Measurements from ENCODE around the gene C19orf12. TPM values are rescaled to one million over a fixed set of nuclear protein-coding genes. Genes with fewer than 3 reads are reported as not detected.

Gene C19orf12
- total RNA-seq, 2 donors from 2014 or later, result 36.1 to 46.4 TPM

DNA sequence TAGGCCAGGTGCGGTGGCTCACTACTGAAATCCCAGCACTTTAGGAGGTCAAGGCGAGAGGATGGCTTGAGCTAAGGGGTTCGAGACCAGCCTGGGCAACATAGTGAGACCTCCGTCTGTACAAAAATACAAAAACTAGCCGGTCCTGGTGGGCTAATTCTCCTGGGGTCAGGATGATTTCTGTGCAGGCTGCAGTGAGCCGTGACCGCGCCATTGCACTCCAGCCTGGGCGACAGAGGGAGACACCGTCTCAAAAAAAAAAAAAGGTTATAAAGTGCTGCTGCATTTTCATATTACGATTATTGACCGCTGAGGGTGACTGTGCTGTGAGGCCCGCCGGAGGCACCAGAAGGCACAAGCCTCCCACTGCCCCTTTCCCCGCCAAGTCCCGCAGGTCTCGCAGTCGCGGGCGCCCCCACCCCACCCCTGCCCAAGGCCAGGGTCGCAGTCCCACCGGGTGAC lies 50.3 kb downstream of the C19orf12 start:
- Histone ChIP-seq H3K27ac (peak overlapping the region; percentile 95), H3K9me3 (no peaks in the 10 kb centered on the region), H3K36me3 (no peaks in the 10 kb centered on the region), H3K27me3 (replicated peaks; ENCODE audit: insufficient read depth) (no peaks in the 10 kb centered on the region), H3K4me1 (ENCODE audit: control insufficient read depth in 1 of 2, low read depth in 2 of 2) (peaks cover 52 to 67% of the 10 kb centered on the region in 2 donors), H3K4me3 (peak overlapping the region; percentile 94)
- TF ChIP-seq, protein P1, sequence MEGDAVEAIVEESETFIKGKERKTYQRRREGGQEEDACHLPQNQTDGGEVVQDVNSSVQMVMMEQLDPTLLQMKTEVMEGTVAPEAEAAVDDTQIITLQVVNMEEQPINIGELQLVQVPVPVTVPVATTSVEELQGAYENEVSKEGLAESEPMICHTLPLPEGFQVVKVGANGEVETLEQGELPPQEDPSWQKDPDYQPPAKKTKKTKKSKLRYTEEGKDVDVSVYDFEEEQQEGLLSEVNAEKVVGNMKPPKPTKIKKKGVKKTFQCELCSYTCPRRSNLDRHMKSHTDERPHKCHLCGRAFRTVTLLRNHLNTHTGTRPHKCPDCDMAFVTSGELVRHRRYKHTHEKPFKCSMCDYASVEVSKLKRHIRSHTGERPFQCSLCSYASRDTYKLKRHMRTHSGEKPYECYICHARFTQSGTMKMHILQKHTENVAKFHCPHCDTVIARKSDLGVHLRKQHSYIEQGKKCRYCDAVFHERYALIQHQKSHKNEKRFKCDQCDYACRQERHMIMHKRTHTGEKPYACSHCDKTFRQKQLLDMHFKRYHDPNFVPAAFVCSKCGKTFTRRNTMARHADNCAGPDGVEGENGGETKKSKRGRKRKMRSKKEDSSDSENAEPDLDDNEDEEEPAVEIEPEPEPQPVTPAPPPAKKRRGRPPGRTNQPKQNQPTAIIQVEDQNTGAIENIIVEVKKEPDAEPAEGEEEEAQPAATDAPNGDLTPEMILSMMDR (IDR thresholded peaks at IDR 0.05), result no peak
- ATAC-seq (ENCODE audit: insufficient number of reproducible peaks, low FRiP score, low read depth) (no peak), DNase-seq (ENCODE audit: low spot score) (no peak)

- no peak for ATAC-seq (ENCODE audit: insufficient number of reproducible peaks, low FRiP score, low read depth)
- Histone ChIP-seq H3K27ac (peak overlapping the region; percentile 95), H3K4me1 (ENCODE audit: control insufficient read depth in 1 of 2, low read depth in 2 of 2) (peaks cover 46 to 60% of the 10 kb centered on the region in 2 donors), H3K27me3 (replicated peaks; ENCODE audit: insufficient read depth) (no peaks in the 10 kb centered on the region), H3K9me3 (no peaks in the 10 kb centered on the region), H3K36me3 (no peaks in the 10 kb centered on the region), H3K4me3 (peak overlapping the region; percentile 94)
- TF ChIP-seq, protein P1 (IDR thresholded peaks at IDR 0.05), result no peak
- no peak for DNase-seq (ENCODE audit: low spot score)
Observed at GRCh38 chr19:29663861-29664752, 51.0 kb downstream of the C19orf12 start.

DNA sequence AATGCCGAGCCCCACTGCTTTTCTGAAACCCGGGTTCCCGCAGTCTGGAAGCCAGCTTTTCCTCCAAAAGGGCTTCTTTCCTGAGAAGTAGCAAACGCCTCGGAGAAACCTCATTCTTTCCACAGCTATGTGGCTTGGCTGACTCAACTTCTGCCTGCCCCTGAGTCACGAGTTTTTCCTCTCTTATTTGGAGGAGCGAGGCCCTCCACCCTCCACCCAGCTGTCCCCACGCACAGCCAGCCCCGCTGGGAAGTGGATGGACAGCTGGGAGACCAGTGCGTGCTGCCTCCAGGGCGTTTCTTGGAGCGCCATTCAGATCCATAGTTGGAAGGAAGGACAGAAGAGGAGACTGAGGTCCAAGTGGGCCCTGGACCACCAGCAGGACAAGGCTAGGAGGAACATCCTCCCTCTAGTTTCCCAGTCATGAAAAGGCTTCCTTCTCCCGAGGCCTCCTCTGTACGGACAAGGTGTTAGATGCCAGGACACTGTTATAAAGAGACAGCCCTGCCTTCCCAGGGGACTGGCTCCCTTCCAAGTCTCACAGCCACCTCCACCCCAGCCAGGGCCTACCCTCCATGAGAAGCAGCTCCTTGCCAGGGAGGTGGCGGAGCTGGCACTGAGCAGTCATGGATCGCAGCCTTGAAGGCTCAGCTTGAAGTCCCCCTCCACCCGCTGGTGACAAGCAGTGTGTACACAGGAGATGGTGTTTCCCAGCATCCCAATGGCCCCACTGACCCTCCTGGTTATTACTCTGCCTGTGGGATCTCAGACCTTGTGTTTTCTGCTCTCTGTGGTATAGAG lies 52.3 kb downstream of the C19orf12 start:
- no peaks in the 10 kb centered on the region for H3K27me3 ChIP-seq (replicated peaks; ENCODE audit: insufficient read depth)
- H3K36me3 ChIP-seq, result no peaks in the 10 kb centered on the region
- H3K9me3 ChIP-seq, result no peaks in the 10 kb centered on the region
- TF ChIP-seq, protein P1 (IDR thresholded peaks at IDR 0.05), result no peak
- ATAC-seq (ENCODE audit: insufficient number of reproducible peaks, low FRiP score, low read depth) (peak; percentile 64), DNase-seq (ENCODE audit: low spot score) (peak; percentile 56)
- H3K27ac ChIP-seq, result peak overlapping the region; percentile 95
- peak overlapping the region; percentile 59 for H3K4me3 ChIP-seq
- H3K4me1 ChIP-seq (ENCODE audit: control insufficient read depth in 1 of 2, low read depth in 2 of 2), result peaks cover 35 to 47% of the 10 kb centered on the region in 2 donors

GRCh38 chr19:29662278-29662603 lies 52.8 kb downstream of the C19orf12 start:
- ATAC-seq (ENCODE audit: insufficient number of reproducible peaks, low FRiP score, low read depth), result no peak
- peaks cover 31 to 41% of the 10 kb centered on the region in 2 donors for H3K4me1 ChIP-seq (ENCODE audit: control insufficient read depth in 1 of 2, low read depth in 2 of 2)

More at GRCh38 chr19:29662278-29662603, 52.8 kb downstream of the C19orf12 start:
- Histone ChIP-seq H3K27ac (peak overlapping the region; percentile 95), H3K9me3 (no peaks in the 10 kb centered on the region), H3K27me3 (replicated peaks; ENCODE audit: insufficient read depth) (no peaks in the 10 kb centered on the region), H3K4me3 (peak overlapping the region; percentile 59), H3K36me3 (no peaks in the 10 kb centered on the region)
- DNase-seq (ENCODE audit: low spot score), result no peak
- TF ChIP-seq, protein P1 (IDR thresholded peaks at IDR 0.05), result no peak
